ENCODE results near the gene MUC5B.

MUC5B gene

DNA sequence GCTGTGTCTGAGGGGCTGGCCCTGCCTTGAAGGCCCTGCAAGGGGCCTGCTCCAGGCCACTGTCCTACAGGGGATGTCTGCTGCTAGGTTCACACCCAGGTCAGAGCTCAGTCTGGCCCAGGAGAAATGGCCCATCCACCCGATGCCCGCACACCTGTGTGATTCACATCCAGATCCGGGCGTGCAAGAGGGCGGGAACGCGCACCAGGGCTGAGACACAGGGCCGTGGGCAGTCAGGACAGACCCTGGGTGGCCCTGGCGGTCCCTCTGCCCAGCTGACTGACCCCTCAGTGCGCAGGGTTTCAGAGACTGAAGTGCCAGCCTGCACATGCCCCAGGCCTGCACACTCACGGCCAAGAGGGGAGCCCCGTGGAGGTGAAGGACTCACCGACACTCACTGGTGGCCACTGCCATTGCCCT lies 79.2 kb downstream of the MUC5B start:
- DNase-seq = no peak

- DNase-seq = no peak
Measured at GRCh38 chr11:1302461-1303125, 79.7 kb downstream of the MUC5B start.

DNA sequence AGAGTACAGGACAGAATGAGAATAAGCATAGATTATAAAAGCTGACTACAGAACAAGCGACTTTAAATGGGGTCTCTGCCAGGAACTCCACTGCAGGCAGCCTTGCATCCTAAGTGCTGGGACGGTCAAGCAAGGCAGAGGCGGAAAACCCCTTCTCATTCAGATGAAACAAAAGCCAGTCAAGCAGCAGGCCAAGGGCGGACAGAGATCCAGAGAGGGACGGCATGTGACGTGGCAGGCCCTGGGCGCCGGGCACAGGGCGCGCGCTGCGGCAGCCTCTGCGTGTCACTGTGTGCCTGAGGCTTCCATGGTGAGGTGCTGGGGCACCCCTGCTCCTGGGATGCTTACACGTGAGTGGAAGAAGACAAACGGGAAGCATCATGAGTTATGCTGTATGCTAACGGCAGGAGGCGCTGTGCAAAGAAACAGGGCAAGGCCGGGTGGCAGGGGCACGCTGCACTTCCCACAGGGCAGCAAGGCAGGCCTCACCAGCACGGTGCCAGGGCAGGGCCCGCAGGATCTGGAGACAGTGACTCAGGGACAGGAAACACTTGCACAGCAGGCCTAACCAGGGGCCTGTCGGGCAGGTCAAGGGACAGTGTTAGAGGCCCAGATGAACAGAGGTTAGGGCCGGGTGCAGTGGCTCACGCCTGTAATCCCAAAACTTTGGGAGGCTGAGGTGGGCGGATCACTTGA lies 80.4 kb downstream of the MUC5B start:
- peak; percentile 38 for DNase-seq

GRCh38 chr11:1303973-1304372 lies 81.1 kb downstream of the MUC5B start:
- DNase-seq = no peak

DNA sequence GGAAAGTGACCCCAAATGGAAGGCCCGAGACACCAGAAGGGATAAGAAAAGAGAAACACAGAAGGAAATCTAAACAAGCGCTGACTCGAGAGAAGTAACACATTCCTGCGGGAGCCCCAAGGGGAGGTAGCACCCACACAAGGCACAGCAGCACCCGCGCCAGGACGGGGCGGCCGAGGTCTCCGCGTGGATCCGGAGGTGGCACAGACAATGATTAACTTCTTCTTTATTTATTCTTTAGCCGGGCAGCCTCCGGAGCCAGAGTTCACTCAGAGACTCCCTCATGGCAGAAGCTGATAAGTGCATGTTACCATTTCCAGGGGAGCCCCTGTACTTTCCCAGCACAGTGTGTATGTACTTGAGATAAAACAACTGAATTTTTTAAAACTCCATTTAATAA lies 81.5 kb downstream of the MUC5B start:
- DNase-seq = no peak

- DNase-seq = no peak
Measured at GRCh38 chr11:1305063-1305495, 82.2 kb downstream of the MUC5B start.

DNA sequence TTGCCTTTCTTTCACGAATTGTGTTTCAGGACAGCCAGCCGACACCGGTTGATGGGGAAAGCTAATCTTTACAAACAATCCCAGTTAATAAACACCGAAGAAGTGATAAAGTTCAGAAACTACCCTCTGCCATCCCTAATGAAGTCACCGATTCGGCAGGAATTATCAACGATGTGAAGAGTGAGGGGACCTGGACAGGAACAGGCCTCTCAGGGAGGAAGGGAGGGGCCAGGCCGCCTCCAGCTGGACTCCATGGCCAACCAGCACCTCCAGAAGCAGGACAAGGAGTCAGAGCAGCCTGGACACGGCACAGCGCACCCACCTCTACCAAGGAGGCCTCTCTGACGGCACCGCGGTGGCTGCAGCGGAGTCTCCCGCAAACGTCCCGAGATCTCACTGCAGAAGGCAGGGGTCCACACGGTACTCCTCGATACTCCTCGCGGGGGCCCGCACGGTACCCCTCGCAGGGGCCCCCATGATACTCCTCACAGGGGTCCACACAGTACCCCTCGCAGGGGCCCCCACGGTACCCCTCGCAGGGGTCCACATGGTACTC lies 82.7 kb downstream of the MUC5B start:
- DNase-seq = no peak

DNA sequence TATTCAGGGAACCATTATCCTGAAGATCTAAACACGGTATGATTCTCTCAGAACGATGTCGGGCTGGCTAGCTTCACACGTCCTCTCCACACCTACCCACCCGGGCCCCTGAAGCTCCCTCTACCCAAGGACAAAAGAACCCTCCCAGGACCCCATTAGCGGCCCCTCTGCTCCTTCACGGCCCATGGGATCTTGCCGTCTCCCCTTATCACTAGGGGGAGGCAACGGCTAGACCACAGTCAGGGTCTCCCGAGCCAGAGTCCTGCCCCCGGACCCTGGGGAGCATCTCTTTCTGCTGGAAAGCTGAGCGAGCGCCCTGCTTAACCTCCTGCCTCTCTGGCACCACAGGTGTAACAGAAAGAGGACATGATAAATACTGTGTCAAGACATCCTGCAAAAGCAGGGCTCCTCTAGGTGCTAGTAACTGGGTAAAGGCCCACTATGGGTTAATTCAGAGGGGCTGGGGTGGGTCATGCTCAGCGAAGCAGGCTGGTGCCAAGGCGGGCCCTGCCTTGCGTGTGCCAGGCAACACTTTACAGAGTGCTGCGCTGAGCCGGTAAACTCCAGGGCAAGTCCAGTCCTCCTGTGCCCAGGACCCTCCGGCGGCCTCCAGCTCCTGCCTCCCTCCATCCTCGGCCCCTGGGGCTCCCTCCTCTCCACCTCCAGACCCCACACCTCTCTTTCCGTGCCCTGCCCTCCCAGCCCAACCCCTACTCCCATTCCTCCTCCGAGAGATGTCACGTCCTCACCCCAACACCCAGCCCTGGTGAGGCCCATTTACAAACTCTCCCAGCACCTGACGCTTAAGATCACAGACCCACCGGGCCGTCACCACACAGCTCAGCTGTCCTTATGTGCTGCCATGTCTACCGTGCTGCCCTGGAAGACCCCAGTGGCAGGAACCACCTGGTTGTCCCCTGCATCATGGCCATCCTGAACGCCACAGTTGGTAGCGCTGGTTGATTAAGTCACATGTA lies 83.6 kb downstream of the MUC5B start:
- no peak for DNase-seq

DNA sequence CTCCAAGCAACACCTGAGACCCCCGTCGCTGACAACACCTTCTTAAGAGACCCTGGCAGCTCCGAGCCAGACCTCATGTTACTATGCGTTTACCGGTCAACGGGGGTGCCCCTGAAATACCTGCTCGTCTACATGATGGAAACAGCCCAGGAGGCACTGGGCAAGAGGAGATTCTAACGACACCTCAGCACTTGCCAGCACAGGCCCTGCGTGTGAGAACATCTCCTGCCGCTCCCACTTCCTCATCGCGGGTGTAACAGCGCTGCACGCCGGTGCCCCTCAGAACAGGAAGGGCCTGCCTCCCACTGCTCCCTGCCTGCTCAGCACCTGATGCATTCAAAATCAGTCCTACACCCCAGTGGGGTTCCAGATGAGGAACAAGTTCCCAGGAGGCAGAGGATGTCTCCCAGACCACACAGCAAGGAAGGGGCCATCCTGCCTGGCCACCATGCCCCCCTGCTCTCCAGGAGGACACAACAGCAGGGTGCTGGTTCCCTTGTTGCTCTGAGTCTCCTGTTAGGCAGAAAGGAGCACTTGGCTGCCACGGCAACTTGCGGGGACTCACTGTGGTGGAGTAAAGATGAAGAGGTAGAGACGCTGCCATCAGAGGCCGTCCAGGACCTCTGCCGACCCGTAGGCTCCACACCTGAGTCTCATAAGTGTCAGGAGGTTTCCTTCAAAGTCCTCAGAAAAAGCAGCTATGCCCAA lies 84.5 kb downstream of the MUC5B start:
- DNase-seq = peak; percentile 64

DNA sequence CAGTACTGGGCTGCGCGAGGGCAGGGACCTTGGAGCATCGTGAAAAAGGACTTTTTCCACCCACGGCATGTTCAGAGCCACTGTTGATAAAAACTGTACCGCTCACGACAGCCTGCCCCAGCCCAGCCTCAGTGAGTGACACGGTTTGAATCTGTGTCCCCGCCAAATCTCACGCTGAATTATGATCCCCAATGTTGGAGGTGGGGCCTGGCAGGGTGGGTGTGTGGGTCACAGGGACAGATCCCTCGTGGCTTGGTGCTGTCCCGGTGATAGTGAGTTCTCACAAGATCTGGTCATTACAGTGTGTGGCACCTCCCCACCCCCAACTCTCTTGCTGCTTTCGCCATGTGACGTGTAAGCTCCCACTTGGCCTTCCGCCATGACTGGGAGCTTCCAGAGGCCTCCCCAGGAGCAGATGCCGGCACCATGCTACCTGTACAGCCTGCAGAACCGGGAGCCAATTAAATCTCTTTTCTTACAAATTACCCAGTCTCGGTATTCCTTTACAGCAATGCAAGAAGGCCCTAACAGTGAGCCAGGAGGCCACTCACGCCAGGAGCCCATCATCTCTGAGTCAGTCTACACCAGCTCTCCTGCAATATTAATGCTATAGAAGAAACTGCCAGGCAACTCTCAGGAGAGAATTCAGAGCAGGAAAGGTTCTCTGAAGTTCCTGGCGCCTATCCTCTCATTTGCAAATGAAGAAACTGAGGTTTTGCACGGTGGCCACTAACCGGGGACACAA lies 85.3 kb downstream of the MUC5B start:
- peak; percentile 18 for DNase-seq

- DNase-seq = no peak
Measured at GRCh38 chr11:1308743-1309497, 86.1 kb downstream of the MUC5B start.

DNA sequence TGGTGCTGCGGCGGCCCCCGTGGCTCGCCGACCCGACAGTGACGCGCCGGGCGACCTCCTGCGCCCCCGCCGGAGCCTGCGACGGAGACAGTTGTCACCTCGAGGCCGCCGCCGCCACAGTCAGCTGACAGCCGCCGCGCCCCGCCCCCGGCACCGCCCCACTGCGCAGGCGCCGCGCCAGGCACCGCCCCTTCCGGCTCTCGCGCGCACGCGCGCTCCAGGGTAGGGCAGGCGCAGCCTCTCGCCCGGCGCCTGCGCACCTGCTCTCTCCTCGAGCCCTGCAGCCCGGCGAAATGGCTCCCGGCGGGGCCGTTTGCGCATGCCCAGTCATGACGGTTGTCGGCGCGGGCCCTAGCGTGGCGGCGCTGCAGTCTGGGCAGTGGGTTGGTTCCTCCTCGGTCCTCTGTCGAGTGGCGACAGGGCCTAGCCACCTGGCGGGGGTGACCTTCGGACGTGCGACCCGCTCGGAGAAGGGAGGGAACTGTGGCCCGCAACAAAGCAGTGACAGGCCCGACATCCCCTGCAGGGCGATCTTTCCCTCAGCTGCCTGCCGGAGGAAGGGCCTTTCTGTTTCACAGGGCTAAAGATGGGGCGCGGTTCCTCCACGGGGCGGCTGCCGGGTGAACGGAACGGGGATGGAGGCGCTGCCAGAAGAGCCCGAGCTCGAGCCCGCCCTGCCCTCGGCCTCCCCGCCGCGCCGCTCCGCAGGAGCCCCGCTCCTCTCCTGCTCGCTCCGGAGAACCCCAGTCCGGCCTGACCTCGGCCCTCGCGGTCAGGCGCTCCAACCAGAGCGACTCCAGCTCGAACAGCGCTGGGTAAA lies 86.8 kb downstream of the MUC5B start, which contains the start of gene TOLLIP:
Gene TOLLIP (minus strand): TSS at position 135 of the 820 bp plus-strand sequence. CDS start 134 bp downstream, at position 1.
- peak; percentile 95 for DNase-seq

GRCh38 chr11:1310318-1310687 lies 87.4 kb downstream of the MUC5B start:
- no peak for DNase-seq

GRCh38 chr11:1310772-1311468 lies 88.1 kb downstream of the MUC5B start:
- DNase-seq = peak; percentile 31

Measured in inflammatory macrophage treated with lipopolysaccharide for 4 hours (primary cell).